ENCODE measurements around the gene SLC34A1. TPM values are rescaled to one million over a fixed set of nuclear protein-coding genes. Genes with fewer than 3 reads are reported as not detected.

Gene SLC34A1
- total RNA-seq, 4 donors from 2014 or later: not detected

DNA sequence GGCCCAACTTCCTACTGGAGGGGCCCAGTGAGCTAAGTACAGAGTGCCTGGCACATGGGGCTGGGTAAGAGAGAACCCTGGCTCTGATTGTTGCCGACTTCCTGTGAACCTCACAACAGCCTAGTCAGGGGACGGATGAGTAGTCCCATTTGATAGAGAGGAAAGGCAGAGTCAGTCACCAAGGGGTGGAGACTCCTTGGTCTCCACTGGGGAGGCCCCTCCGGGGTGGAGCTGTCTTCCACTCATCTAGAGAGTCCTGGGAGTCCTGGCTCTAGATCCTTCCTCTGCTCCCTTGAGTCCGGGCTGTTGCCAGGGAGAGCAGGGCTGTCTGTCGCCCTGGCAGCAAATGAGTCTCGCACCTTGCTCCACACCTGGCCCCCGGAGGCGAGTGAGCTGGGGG, 50.2 kb downstream of the SLC34A1 start:
- Histone ChIP-seq H3K27ac (replicated peaks in 1 of 4) (no peak overlapping the region), H3K27me3 (no peaks in the 10 kb centered on the region), H3K9me3 (no peaks in the 10 kb centered on the region), H3K4me3 (no peak overlapping the region), H3K36me3 (peaks cover 46 to 97% (median 85%) of the 10 kb centered on the region in 4 donors), H3K4me1 (peaks cover 20 to 33% (median 29%) of the 10 kb centered on the region in 4 donors)
- no peak for DNase-seq (ENCODE audit: extremely low spot score)
- intact Hi-C loops (cut with DNase I): no loop called here
- 81% methylated on average over 7 of the region's 8 CpGs for whole genome bisulfite sequencing
- TF ChIP-seq POLR2A (IDR thresholded peaks at IDR 0.05; ENCODE audit: low read depth): no peak
- TF ChIP-seq, protein P1, sequence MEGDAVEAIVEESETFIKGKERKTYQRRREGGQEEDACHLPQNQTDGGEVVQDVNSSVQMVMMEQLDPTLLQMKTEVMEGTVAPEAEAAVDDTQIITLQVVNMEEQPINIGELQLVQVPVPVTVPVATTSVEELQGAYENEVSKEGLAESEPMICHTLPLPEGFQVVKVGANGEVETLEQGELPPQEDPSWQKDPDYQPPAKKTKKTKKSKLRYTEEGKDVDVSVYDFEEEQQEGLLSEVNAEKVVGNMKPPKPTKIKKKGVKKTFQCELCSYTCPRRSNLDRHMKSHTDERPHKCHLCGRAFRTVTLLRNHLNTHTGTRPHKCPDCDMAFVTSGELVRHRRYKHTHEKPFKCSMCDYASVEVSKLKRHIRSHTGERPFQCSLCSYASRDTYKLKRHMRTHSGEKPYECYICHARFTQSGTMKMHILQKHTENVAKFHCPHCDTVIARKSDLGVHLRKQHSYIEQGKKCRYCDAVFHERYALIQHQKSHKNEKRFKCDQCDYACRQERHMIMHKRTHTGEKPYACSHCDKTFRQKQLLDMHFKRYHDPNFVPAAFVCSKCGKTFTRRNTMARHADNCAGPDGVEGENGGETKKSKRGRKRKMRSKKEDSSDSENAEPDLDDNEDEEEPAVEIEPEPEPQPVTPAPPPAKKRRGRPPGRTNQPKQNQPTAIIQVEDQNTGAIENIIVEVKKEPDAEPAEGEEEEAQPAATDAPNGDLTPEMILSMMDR (IDR thresholded peaks at IDR 0.05): no peak
- TF ChIP-seq POLR2AphosphoS5 (IDR thresholded peaks at IDR 0.05): no peak

DNA sequence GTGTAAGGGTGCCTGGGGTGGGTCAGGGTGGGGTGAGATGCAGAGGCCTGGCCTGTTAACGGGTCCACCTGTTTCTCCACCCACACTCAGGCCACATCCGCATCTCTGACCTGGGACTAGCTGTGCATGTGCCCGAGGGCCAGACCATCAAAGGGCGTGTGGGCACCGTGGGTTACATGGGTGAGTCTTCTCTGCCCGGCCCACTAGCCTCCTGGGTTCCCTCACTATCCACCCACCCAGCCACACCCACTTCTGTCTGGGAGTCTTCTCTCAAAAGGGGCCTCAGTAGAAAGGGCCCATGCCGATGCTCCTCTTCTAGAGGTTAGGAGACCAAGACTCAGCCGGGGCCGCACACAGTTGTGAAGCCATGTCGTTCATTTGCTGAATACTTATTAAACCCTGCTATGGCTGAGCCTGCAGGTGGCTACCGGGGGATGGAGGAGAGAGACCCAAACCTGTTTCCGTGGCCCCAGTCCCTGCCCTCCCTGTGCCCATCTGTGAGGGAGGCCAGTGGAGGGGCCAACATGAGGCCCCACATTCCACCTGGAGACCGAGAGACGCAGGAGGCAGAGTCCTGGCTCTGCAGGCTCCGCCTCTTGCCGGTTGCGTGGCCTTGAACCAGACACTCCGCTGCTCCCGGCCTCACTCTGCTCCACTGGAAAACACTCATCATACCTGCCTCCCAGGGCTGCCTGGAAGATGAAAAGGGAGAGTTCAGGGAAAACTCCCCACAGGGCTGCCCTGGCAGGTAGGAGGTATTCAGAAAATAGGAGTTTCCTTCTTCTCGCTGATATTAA, 50.9 kb downstream of the SLC34A1 start:
- peaks cover 20 to 26% (median 24%) of the 10 kb centered on the region in 4 donors for H3K4me1 ChIP-seq
- H3K4me3 ChIP-seq: no peak overlapping the region
- 89% methylated on average over 10 of the region's 20 CpGs for WGBS
- H3K9me3 ChIP-seq: no peaks in the 10 kb centered on the region
- no peaks in the 10 kb centered on the region for H3K27me3 ChIP-seq
- H3K27ac ChIP-seq (replicated peaks in 1 of 4): no peak overlapping the region
- H3K36me3 ChIP-seq: peaks cover 46 to 93% (median 88%) of the 10 kb centered on the region in 4 donors
- TF ChIP-seq, protein P1 (IDR thresholded peaks at IDR 0.05): no peak
- TF ChIP-seq EP300 (IDR thresholded peaks at IDR 0.05): no peak
- TF ChIP-seq POLR2AphosphoS5 (IDR thresholded peaks at IDR 0.05): no peak
- TF ChIP-seq POLR2A (IDR thresholded peaks at IDR 0.05; ENCODE audit: low read depth): no peak
- intact Hi-C loops (cut with DNase I): no loop called here
- DNase-seq (ENCODE audit: extremely low spot score): no peak

DNA sequence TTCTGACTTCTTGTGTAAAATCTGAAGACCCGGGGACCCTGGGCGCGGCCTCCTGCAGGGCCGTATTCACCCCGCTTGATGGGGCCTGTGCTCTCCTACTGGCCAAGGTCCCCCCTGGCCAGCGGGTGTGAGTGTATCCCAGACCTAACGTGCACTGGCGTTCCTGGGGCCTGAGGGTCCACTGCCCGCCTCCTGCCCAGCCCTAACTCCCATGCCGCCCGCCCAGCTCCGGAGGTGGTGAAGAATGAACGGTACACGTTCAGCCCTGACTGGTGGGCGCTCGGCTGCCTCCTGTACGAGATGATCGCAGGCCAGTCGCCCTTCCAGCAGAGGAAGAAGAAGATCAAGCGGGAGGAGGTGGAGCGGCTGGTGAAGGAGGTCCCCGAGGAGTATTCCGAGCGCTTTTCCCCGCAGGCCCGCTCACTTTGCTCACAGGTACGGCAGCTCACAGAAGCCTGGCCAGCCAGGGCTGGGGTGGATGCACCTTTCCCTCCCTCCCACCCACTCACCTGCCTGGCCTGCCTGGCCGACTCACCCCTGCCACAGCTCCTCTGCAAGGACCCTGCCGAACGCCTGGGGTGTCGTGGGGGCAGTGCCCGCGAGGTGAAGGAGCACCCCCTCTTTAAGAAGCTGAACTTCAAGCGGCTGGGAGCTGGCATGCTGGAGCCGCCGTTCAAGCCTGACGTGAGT, 51.8 kb downstream of the SLC34A1 start:
- Histone ChIP-seq H3K27me3 (no peaks in the 10 kb centered on the region), H3K9me3 (no peaks in the 10 kb centered on the region), H3K4me1 (peaks cover 15 to 18% (median 16%) of the 10 kb centered on the region in 4 donors), H3K36me3 (peaks cover 50 to 93% (median 88%) of the 10 kb centered on the region in 4 donors), H3K27ac (replicated peaks in 1 of 4) (no peak overlapping the region), H3K4me3 (no peak overlapping the region)
- DNase-seq (ENCODE audit: extremely low spot score): no peak
- intact Hi-C loops (cut with DNase I): no loop called here
- 94% methylated on average over 34 of the region's 37 CpGs for WGBS
- TF ChIP-seq POLR2AphosphoS5 (IDR thresholded peaks at IDR 0.05): no peak
- TF ChIP-seq, protein P1 (IDR thresholded peaks at IDR 0.05): no peak
- TF ChIP-seq EP300 (IDR thresholded peaks at IDR 0.05): no peak
- no peak for TF ChIP-seq POLR2A (IDR thresholded peaks at IDR 0.05; ENCODE audit: low read depth)

DNA sequence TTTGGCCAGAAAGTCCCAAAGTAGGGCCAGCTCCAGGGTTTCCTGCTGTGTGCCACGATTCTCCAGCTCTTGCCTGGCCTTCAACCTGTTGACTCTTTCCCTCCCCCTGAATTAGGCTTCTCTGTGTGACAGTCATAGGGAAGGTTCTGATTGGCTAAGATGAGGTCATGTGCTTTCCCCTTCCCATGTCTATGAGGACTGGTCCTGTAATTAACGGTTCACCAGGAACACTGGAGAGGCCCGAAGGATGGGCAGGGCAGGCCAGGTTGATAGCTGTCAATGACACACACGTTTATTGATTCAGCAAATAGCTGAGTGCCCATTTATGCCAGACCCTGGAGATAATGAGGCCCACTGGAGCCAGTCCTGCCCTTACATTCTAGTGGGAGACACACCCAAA, 53.4 kb downstream of the SLC34A1 start:
- intact Hi-C loops (cut with DNase I): no loop called here
- TF ChIP-seq POLR2A (IDR thresholded peaks at IDR 0.05; ENCODE audit: low read depth) (no peak), POLR2AphosphoS5 (IDR thresholded peaks at IDR 0.05) (no peak), EP300 (IDR thresholded peaks at IDR 0.05) (no peak)
- TF ChIP-seq, protein P1 (IDR thresholded peaks at IDR 0.05): no peak
- Histone ChIP-seq H3K36me3 (peaks cover 46 to 92% (median 89%) of the 10 kb centered on the region in 4 donors), H3K4me1 (peaks cover 0 to 2% (median under 1%) of the 10 kb centered on the region in 4 donors), H3K9me3 (no peaks in the 10 kb centered on the region), H3K27me3 (no peaks in the 10 kb centered on the region), H3K4me3 (no peak overlapping the region), H3K27ac (replicated peaks in 1 of 4) (no peak overlapping the region)
- 76% methylated on average over 4 of the region's 4 CpGs for WGBS
- no peak for DNase-seq (ENCODE audit: extremely low spot score)

All from esophagus muscularis mucosa (tissue), 4 donors.